GM18870 (cell line): ENCODE data around the gene AFDN.
"Not testable (repeated sequence)": the region's sequence is repeated elsewhere in the genome, so short reads cannot be mapped to it uniquely, and the experiment has no call there.

Experiments
- ATAC-seq: cut with Tn5 transposase; IDR thresholded peaks from one replicate; pipeline ENCODE4 v1.9.1; 2021; ENCODE audit warnings: moderate library complexity; ENCODE audit not compliant: unreplicated experiment

AFDN gene

DNA sequence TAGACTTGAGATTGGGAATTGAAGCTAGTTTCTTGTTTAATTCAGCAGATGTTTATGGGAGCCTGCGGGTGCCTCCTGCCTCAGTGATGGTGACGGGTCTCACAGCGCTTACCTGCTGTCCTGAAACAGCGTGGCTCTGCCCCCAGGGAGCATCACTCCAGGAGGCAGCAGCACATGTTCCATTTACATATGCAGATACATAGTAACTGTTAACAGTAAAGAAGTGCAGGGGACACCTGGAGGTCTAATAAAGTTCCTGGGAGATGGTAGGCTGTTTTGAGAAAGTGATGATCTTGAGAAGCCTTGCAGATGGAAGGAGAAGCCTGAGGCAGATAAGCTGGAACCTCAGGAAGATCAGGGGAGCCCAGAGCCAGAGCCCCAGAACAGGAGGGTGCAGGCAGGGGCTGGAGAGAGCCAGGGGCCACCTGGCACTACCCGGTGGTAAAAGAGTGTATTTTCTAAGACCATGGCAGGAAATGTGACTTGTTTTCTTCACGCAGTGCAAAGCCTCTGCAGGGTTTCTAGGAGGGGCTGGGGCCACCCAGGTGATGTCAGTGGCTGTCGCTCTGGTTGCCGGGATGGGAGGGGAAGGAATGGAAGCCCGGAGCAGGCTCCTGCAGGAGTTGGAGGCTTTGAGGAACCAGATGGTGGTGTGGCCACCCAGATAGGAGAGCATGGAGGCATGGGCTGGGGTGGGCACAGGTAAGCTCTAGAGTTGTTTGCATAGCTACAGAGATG, 146.6 kb downstream of the AFDN start:
- ATAC-seq = no peak

DNA sequence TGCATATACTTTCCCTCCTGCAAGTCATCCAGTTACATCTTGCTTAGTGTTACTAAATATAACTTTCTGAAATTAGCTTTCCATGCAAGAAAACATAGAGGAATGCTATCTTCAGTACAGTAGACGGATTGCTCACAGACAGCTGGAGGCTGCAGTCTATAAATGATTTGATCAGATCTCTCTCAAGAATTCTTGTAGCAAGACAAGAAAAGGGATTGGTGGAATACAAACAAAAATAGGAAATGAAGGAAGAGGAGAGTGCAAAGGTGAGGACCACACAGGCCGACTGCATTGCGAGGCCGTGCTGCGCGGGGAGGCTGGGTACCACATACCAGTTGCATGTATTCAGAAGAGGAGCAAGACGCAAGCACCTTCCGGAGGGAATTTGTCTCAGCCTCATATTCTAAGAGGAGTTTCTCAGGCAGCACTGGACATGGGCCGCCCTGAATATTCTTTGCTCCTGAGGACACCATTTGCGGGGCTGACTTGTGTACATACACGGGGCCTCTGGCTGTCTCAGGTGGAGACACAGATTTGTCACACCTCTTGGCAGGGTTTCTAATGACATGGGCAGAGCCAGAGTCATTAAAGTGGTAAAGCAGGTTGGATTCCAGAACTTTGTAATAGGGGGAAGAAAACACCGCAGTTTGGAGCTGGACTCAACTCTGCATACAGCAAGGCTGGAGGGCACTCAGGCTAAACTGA, 148.1 kb downstream of the AFDN start:
- no peak for ATAC-seq

DNA sequence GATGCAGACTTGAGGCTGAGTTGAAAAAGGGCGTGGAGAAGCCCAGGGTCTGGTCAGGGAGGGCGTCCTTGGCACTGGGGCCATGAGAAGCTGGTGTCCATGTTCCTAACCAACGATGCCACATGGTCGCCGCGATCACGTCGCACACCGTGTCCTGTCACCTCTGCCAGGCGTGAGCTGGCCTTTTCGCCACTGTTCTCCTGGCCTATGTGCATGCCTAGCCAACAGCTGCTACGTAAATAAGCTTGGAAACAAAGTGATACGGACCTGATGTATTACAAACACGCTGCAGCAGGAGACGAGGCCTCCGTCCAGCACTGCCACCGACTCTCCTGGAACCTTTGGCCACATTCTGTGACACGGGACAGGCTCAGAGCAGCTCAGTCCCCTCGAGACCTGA, 148.7 kb downstream of the AFDN start:
- ATAC-seq = no peak

DNA sequence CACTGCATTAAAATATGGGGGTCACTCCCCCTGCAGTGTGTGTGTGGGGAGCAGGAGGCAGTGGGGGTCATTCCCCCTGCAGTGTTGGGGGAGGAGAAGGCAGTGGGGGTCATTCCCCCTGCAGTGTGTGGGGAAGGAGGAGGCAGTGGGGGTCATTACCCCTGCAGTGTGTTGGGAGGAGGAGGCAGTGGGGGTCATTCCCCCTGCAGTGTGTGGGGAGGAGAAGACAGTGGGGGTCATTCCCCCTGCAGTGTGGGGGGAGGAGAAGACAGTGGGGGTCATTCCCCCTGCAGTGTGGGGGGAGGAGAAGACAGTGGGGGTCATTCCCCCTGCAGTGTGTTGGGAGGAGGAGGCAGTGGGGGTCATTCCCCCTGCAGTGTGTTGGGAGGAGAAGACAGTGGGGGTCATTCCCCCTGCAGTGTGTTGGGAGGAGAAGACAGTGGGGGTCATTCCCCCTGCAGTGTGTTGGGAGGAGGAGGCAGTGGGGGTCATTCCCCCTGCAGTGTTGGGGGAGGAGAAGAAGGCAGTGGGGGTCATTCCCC, 149.5 kb downstream of the AFDN start:
- not testable (repeated sequence) for ATAC-seq

DNA sequence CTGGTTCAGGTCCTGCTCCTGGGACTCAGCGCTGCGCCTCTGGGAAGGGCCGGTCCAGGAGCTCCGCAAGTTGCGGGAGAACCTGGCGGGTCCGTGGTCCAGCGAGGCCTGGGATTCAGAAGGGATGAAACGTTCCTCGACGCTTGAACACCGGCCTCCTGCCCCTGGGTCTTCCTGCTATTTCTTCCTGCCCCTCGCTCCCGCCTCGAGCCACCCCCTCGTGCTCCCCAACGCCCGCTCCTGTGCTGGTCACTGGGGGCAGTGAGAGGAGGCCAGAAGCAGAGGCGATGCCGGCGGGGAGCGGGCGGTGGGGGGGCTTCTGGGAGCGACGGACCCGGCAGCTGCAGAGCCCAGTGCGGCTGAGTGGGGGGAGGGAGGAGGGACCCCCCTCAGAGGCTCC, 150.0 kb downstream of the AFDN start:
- ATAC-seq = no peak

DNA sequence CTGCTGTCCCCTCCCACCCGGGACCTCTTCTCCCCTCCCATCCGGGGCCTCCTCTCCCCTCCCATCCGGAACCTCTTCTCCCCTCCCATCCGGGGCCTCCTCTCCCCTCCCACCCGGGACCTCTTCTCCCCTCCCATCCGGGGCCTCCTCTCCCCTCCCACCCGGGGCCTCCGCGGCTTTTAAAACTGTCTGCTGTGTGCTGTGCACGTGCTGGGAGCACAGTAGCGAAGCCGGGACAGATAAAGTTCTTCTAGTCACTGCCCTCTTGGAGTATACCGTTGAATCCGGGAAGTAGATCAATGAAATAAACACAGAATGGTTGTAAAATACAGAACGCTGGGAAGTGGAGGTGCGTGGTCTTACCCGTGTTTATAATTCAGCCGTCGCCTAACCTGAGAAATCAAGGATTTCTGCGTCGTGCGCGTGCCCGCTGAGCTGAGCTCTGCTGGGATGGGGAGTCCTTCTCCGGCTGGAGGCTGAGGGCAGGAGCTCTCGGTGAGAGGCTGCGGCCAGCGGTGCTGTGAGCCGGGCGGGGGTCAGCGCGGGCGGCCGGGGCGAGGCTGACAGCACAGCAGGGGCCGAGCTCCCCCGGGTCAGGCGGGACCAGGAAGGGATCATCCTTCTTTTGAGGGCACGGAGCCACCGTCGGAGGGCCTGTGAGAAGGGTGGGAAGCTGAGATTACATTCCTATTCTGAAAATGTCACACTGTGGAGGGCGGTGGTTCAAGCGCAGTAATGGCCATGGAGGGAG, 151.2 kb downstream of the AFDN start:
- no peak for ATAC-seq

DNA sequence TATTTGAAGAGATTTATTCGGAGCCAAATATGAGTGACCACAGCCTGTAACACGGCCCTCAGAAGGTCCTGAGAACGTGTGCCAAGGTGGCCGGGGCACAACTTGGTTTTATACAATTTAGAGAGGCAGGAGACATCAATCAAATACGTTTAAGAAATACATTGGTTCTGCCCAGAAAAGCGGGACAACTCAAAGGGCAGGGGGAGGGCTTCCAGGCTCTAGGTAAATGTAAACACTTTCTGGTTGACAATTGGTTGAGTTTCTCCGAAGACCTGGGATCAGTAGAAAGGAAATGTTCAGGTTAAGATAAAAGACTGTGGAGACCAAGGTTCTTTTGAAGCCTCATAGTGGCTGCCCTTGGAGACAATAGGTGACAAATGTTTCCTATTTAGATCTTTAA, 151.9 kb downstream of the AFDN start:
- no peak for ATAC-seq

DNA sequence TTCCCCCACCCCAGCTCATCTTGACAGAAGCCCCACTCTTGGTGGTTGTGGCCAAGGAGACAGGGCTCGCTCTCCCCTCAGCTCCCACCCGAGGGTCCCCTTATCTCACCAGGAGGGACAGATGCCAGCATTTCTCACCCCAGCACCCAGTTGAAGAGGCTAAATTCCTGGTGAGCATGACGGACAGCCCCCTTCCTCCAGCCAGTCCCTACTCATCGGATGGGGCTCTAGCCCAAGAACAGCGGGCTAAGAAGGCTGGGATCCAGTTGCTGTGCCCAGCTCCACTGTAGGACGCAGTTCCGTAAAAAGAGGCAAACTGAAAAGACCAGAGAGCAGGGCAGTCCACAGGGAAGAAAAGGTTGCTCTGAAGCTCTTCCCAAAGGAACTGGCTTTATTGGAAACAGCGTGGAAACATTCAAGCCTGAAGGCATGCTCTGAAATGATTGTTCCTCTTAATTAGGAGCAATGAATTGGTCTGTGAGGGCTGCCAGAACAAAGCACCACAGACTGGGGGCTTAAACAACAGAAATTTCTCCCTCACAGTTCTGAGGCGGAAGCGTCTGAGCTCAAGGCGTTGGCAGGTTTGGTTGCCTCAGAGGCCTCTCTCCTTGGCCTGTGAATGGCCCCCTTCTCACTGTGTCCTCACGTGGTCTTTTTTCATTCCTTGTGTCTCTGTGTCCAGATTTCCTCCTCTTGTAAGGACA, 152.9 kb downstream of the AFDN start:
- no peak for ATAC-seq

DNA sequence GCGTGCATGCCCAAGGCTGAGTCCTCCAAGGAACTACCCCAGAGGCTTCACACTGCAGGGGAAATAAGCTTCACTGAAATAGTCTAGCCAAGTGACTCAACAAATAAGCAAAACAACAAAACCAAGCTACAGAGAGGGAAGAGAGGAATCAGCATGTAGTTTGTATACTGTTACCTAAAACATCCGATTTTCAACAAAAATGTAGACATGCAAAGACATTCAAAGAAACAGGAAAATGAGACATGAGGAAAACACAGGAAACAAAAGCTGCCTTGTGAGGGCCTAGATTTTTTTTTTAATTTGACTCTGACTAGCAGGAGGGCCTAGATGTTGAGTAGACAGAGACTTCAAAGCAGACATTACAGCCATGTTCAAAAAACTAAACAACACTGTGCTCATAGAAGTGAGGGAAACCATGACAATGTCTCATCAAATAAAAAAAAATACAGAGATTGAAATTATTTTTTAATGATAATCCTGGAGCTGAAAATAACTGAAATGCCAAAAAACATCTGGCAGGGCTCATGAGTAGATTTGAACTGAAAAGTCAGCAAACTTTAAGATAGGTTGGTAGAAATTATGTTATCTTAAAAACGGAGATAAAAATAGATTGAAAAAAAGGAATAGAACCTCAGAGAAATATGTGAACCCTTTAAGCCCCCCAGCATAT, 154.3 kb downstream of the AFDN start:
- no peak for ATAC-seq

DNA sequence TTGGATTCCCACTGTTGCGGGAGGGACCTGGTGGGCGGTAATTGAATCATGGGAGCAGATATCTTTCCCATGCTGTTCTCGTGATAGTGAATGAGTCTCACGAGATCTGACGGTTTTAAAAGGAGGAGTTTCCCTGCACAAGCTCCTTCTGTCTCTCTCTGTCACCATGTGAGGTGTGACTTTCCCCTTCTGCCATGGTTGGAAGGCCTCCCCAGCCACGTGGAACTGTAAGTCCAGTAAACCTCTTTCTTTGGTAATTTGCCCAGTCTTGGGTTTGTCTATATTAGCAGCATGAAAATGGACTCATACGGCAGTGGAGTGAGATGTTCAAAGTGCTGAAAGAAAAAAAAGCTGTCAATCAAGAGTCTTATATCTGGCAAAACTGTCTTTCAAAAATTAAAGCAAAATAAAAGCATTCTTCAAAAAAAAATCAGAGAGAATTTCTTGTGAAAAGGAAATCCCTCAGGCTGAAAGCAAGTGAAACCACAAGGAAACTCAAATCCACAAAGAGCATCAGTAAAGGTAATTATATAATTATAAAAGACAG, 155.3 kb downstream of the AFDN start:
- no peak for ATAC-seq

DNA sequence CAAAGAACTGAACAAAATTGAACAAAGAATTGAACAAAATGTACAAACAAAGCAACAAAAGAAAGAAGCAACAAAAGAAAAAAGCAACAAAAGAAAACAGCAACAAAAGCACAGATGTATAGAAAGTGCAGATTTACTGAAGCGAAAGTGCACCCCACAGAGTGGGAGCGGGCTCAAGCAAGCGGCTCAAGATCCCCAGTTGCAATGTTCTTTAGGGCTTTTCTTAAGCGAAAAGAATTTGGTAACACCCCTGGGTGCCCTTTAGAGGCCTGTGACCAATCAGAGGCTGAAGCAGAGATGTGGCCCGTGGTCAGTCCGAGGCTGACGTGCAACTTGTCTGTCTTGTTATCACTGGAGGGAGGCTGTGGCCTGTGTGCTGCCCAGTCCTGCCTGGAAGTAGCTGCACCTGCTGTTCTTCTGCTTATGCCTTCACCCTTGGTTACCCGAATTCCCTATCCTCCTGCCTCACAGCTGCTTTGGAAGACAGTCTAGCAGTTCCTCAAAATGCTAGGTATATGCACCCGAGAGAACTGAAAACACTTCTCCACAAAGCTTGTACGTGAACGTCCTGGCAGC, 157.5 kb downstream of the AFDN start:
- no peak for ATAC-seq

DNA sequence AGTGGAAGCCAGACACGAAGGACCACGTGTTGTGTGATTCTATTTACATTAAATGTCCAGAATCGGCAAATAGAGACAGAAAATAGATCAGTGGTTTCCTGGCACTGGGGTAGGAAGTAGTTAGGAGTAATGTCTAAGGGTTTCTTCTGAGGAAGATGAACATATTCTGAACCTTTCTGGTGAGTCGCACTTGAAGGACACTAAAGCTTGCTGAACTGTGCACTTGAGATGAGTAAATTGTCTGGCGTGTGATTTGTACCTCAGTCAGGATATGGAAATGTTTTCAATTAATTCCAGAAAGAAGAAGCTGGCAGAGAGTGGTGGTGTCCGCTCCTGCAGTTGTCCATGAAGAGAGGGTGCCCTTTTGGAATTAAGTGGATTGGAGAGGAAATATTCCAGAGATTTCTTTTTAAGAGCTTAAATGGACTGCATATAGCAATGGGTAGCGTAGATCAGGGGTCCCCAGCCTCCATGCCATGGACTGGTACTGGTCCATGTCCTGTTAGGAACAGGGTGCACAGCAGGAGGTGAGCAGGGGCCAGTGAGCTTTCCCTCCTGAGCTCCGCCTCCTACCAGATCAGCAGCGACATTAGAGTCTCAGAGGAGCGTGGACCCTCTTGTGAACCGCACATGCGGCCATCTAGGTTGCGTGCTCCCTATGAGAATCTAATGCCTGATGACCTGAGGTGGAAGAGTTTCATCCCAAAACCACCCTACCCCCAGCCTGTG, 158.3 kb downstream of the AFDN start:
- ATAC-seq = no peak

DNA sequence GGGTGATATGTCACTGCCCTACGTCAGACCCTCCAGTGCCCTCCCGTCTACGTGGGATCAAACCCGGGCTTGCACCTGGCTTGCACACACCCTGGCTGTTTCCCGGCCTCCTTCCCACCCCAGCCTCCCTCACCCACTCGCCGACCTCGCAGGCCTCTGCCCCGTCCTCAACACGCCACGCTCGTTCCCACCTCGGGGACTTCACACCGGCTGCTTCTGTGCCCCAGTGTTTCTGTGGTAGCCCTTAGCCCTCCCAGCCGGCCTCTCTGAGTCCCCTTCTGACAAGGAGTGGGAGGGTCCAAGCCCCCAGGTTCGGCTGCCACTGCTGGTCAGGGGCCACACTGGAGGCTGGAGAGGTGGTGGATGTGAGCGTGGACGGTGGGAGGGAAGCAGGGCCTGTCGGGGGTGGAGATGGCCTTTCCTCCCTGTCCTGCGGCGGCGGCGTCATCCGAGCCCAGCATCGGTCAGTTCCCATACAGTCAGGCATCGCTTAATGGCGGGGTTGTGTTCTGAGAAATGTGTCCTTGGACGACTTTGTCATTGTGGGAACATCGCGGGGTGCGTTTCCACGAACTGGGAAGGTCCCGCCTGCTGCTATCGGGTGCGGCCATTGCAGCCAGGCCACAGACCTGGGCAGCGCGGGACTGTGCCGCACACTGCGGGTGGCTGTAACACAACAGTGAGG, 159.3 kb downstream of the AFDN start:
- ATAC-seq = no peak

DNA sequence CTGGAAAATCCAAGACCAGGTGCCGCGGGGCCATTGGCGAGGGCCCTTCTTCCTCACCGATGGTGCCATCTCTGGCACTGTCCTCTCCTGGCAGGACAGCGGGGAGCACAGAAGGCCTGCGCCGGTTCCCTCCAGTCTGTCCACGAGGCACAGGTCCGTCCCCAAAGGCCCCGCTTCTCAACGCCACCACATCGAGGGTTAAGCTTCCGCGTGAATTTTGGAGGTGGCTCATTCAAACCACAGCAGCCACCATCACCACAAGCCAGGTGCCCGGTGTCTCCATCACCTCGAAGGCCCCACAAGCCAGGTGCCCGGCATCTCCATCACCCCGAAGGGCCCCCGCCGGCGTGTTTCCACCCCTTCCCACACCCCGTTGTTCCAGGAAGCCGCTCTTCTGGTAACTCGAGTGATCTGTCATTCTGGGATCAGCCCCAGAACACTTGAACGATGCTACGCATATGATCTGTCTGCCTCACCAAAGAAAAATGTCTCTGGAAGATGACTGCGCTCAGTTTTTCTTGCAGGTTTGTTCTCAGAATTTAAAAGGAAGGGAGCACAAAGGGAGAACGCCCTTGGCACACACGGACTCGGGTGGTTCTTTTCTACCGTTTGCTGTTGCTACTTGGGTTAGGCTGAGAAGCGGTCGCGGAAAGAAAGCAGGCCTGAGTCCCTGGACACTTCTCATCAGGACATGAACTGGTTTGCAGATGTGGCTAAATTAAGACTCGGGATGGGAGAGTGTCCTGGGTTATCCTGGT, 160.9 kb downstream of the AFDN start:
- ATAC-seq = no peak

DNA sequence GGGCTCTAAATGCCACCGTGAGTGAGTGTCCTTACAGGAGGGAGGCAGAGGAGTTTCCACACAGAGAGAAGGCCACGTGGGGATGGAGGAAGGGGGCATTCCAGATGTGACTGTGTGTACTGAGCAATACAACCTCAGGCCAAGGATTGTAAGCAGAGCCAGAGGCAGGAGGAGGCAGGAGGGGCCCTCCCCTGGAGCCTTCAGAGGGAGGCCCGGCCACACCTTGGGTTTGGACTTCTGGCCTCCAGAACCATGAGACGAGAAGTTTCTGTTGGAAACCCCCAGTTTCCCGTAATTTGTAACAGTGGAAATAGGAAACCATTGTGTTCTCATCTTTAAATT, 161.4 kb downstream of the AFDN start:
- no peak for ATAC-seq

DNA sequence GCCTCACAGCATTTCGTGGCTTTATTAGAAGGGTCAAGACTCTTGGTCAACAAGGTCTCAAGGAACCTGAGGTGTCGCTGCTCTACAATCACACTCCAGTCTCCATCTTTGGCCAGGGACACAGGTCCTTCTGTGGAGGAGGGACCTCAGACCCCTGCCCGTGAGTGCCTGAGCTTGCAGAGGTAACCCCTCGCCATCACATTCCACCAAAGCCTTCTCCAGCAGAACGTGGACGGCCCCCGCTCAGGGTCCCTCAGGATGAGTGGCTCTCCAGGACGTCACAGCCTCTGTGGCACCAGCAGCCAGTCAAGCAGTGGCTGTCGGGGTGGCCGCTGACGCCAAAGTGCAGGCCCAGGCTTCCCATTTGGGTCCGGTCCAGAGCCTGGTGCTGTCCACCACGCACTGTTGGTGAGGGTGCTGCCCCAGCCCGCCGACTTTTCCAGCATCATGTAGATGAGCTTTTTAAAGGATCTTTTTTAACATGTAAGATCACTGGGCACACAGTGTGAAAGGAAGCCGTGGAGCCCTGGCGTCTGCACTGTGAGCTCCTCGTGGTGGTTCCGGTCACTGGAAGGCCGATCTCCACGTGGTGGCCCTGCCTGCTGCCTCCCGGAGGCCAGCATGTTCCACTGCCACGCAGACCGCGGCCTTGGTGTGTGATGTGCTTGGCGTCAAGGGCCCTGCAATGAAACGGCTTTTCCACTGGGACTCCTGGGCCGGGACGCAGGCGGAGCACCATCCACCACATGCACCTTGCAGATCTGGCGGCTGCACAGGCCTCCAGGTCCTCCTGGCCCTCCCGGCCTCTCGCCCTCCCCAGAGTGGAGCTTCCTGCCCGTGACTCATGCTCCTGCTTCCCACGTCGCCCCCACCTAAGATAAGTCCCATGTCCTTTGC, 162.5 kb downstream of the AFDN start:
- ATAC-seq = no peak
